Progenitor cell of endocrine pancreas (in vitro differentiated cells): ENCODE data around the gene DERL2. TPM values are rescaled to one million over a fixed set of nuclear protein-coding genes. Genes with fewer than 3 reads are reported as not detected.

Experiments
- DNase-seq: peaks from one replicate; pipeline ENCODE4 v3.0.0; 2021; ENCODE audit warnings: low spot score; ENCODE audit not compliant: unreplicated experiment
- H3K27ac Mint-ChIP-seq: 2 replicates; pipeline ENCODE4 v1.8.0; 2021; ENCODE audit warnings: mild to moderate bottlenecking, moderate library complexity, mixed read lengths
- H3K27me3 Mint-ChIP-seq: 2 replicates; pipeline ENCODE4 v1.8.0; 2021; ENCODE audit warnings: mixed read lengths
- H3K36me3 Mint-ChIP-seq: 2 replicates; pipeline ENCODE4 v1.8.0; 2022; ENCODE audit warnings: mixed read lengths; ENCODE audit not compliant: insufficient read depth
- H3K4me1 Mint-ChIP-seq: 2 replicates; pipeline ENCODE4 v1.8.0; 2021; ENCODE audit warnings: low read depth, mixed read lengths
- H3K4me3 Mint-ChIP-seq: 2 replicates; pipeline ENCODE4 v1.8.0; 2021; ENCODE audit warnings: low read depth, mild to moderate bottlenecking, moderate library complexity, mixed read lengths
- H3K9me3 Mint-ChIP-seq: 2 replicates; pipeline ENCODE4 v1.8.0; 2021; ENCODE audit warnings: low read depth, mixed read lengths
- long read RNA-seq: library from polyadenylated mRNA; unstranded; transcript quantifications from one replicate; pipeline ENCODE4 v2.0.0, GENCODE V29; 2020
- total RNA-seq: library from RNA; stranded (reverse); gene quantifications from 2 replicates; pipeline ENCODE4 v1.2.1, GENCODE V29; 2021
- TF ChIP-seq, protein P1 (sequence below): fragments of 200-600 bp; sonication (generic); IDR thresholded peaks from one replicate; pipeline ENCODE4 v1.5.0; 2021; ENCODE audit warnings: antibody characterized with exemption, mild to moderate bottlenecking; ENCODE audit not compliant: unreplicated experiment

DERL2 gene
- total RNA-seq: 84.6 and 94.4 TPM in 2 replicates
- long read RNA-seq, full-length matches to known transcripts: 31 of 70 reads
- long read RNA-seq, partial matches to known transcripts: 4 of 70 reads
- long read RNA-seq, other reads (novel, unspliced or antisense): 35 of 70 reads

DNA sequence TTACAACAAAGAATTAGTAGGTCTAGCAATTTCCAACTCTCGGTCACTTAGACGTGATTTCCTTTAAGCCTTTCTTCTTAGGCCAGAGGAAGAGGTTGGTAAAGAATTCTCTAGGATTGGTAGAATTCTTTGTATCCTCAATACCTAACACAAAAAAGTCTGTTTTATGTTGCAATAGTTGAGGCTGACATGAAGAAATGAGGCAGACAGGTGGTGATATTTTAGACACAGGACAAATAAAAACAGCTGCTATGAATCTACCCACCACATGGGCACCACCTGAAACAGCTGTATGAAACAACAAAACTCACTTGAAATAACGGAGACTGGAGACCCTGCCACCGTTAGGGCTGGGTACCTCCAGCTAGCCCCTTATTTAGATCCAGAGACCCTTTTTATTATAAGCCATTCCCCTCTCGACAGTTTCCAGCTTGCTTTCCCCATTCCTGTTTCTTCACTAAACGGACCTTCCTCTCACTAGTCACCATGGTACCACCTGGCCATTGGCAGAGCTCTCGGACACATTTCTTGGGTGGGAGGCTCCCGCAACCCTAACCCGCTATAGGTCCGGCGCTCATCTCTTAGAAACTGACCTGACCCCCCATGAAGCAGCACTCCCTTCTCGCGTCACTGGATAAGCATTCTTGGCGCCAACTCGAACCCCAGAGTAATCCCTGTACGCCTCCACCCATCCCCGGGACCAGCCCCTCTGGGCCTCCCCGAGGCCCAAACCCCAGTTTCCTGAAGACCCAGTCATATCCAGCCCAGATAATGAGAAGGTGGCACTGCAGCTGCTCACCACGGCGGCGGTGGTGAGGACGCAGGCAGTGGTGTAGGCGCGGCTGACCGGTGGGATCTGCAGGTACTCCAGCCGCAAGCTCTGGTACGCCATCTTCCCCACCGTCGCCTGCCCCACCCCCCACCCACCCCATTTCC lies at the start of gene DERL2:
Gene DERL2 (minus strand): TSS at position 909 of the 936 bp plus-strand sequence. CDS start 17 bp downstream, at position 892.
- Mint-ChIP-seq H3K9me3 (no peaks in the 10 kb centered on the region), H3K4me1 (peaks cover 27% of the 10 kb centered on the region), H3K36me3 (peaks cover 29% of the 10 kb centered on the region), H3K27ac (peak within 1 kb of the TSS; percentile 100), H3K4me3 (peak within 1 kb of the TSS; percentile 99), H3K27me3 (no peaks in the 10 kb centered on the region)
- TF ChIP-seq, protein P1, sequence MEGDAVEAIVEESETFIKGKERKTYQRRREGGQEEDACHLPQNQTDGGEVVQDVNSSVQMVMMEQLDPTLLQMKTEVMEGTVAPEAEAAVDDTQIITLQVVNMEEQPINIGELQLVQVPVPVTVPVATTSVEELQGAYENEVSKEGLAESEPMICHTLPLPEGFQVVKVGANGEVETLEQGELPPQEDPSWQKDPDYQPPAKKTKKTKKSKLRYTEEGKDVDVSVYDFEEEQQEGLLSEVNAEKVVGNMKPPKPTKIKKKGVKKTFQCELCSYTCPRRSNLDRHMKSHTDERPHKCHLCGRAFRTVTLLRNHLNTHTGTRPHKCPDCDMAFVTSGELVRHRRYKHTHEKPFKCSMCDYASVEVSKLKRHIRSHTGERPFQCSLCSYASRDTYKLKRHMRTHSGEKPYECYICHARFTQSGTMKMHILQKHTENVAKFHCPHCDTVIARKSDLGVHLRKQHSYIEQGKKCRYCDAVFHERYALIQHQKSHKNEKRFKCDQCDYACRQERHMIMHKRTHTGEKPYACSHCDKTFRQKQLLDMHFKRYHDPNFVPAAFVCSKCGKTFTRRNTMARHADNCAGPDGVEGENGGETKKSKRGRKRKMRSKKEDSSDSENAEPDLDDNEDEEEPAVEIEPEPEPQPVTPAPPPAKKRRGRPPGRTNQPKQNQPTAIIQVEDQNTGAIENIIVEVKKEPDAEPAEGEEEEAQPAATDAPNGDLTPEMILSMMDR: no peak
- DNase-seq: no peak

DNA sequence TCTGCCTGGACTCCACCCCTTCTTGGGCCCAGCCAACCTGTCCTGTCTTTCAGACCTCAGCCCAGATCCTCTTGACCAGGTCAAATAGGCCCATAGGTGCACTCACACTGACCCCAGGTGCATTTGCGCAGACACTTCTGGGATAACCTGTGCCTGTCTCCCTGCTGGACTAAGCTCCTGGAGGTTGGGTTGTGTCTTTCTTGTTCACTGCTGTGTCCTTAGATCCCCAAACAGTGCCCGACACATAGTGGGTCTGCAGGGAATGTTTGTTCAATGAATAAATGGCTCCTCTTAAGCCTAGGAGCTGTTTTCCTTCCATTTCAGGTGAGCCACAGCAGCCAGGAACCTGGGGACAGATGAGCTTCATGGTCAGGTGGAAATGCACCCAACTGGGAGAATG lies 49.5 kb upstream of the DERL2 start:
- no peaks in the 10 kb centered on the region for H3K9me3 Mint-ChIP-seq
- DNase-seq: no peak
- TF ChIP-seq, protein P1: no peak
- no peaks in the 10 kb centered on the region for H3K4me1 Mint-ChIP-seq
- H3K4me3 Mint-ChIP-seq: no peak overlapping the region
- peaks cover 9% of the 10 kb centered on the region for H3K27me3 Mint-ChIP-seq
- no peaks in the 10 kb centered on the region for H3K36me3 Mint-ChIP-seq
- H3K27ac Mint-ChIP-seq: no peak overlapping the region

DNA sequence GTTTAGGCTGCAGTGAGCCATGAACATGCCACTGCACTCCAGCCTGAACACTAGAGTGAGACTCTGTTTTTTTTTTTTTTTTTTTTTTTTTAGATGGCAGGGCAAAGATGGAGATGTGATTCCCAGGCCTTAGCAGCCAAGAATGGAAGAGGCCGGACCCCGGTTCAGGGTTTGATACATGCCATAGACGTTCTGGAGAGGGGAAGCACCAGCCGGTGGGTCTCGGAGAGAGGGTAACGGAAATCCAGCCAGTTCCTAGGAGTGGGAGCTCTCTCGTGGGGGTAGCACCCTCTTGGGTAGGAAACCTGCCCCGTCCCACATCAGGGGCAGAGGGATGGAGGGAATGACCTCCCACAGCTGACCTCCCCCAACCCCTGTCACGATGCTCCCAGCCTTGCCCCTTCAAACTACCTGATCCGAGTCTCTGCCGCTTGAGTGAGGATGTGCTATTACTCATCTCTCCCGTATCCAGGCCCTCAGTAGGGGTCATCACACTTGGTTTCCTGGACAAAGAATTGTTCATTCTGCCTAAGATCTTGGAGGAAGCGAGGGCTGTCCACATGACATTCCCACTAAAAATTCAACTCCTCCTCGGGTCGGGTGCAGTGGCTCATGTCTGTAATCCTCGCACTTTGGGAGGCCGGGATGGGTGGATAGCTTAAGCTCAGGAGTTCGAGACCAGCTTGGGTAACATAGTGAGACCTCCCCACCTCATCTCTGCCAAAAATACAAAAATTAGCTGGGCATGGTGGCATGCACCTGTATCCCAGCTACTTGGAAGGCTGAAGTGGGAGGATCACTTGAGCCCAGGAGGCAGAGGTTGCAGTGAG lies 47.7 kb upstream of the DERL2 start:
- no peak overlapping the region for H3K4me3 Mint-ChIP-seq
- no peak overlapping the region for H3K27ac Mint-ChIP-seq
- no peaks in the 10 kb centered on the region for H3K4me1 Mint-ChIP-seq
- TF ChIP-seq, protein P1: no peak
- peaks cover 6% of the 10 kb centered on the region for H3K27me3 Mint-ChIP-seq
- no peaks in the 10 kb centered on the region for H3K36me3 Mint-ChIP-seq
- DNase-seq: no peak
- no peaks in the 10 kb centered on the region for H3K9me3 Mint-ChIP-seq

DNA sequence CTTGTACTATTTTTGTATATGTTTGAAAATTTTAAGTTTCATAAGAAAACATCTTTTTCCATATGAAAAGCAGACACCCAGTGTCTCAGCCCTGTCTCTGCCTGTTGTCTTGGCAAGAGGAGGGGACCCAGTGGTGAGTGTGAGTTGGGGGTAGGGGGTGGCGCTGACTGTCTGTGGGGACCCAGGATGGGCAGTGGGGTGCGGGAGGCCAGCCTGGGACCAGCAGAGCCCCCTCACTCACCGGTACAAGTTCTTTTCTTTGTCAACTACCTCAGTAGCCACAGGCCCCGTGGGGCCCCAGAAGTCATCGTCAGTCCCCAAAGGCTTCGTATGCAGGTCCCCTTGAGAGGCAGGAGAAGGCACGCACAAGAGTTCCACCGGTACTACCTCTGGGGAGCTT lies 46.6 kb upstream of the DERL2 start:
- TF ChIP-seq, protein P1: no peak
- DNase-seq: no peak
- Mint-ChIP-seq H3K36me3 (no peaks in the 10 kb centered on the region), H3K27me3 (peaks cover 6% of the 10 kb centered on the region), H3K4me1 (no peaks in the 10 kb centered on the region), H3K4me3 (no peak overlapping the region), H3K27ac (no peak overlapping the region), H3K9me3 (no peaks in the 10 kb centered on the region)

DNA sequence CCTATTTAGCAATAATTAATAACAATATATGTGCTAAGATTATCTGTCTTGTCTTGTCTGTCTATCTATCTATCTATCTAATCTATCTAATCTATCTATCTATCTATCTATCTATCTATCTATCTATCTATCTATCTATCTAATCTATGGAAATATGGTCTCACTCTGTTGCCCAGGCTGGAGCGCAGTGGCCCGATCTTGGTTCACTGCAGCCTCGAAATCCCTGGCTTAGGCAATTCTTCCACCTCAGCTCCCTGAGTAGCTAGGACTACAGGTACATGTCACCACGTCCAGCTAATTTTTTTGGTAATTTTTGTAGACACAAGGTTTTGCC lies 45.1 kb upstream of the DERL2 start:
- TF ChIP-seq, protein P1: no peak
- peaks cover 8% of the 10 kb centered on the region for H3K4me1 Mint-ChIP-seq
- no peak overlapping the region for H3K4me3 Mint-ChIP-seq
- H3K27ac Mint-ChIP-seq: no peak overlapping the region
- no peak for DNase-seq
- H3K36me3 Mint-ChIP-seq: no peaks in the 10 kb centered on the region
- H3K27me3 Mint-ChIP-seq: peaks cover 6% of the 10 kb centered on the region
- H3K9me3 Mint-ChIP-seq: no peaks in the 10 kb centered on the region
